Measurements from ENCODE around the gene MAGI2. TPM values are rescaled to one million over a fixed set of nuclear protein-coding genes. Genes with fewer than 3 reads are reported as not detected.

MAGI2 gene
- total RNA-seq, 1 donor from 2014 or later = 0.38 TPM

DNA sequence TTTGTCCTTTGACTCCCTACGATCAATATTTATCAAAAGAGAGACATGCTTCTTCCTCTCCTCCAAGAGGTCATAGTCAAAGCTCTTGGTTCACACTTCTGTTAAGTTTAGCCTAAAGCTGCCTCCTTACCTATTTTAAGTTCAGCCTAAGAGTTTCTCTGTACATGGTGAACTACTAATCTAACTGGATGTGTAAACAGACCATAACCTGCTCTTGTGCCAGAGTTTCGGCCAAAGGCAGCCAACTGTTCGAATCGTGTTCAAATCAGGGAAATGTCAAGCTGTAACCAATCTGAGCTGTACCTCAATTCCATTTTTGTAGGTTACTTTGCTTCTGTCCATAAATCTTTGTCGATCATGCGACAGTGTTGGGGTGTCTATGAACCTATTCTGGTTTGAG, 1240.1 kb downstream of the MAGI2 start:
- intact Hi-C loops (cut with micrococcal nuclease) = no loop called here
- no peaks in the 10 kb centered on the region for H3K9me3 Mint-ChIP-seq
- H3K36me3 Mint-ChIP-seq (ENCODE audit: low read depth) = no peaks in the 10 kb centered on the region
- no peak overlapping the region for H3K4me3 Mint-ChIP-seq
- ChIA-PET POLR2A (no interaction called here), CTCF (no interaction called here)
- TF ChIP-seq, protein P1, sequence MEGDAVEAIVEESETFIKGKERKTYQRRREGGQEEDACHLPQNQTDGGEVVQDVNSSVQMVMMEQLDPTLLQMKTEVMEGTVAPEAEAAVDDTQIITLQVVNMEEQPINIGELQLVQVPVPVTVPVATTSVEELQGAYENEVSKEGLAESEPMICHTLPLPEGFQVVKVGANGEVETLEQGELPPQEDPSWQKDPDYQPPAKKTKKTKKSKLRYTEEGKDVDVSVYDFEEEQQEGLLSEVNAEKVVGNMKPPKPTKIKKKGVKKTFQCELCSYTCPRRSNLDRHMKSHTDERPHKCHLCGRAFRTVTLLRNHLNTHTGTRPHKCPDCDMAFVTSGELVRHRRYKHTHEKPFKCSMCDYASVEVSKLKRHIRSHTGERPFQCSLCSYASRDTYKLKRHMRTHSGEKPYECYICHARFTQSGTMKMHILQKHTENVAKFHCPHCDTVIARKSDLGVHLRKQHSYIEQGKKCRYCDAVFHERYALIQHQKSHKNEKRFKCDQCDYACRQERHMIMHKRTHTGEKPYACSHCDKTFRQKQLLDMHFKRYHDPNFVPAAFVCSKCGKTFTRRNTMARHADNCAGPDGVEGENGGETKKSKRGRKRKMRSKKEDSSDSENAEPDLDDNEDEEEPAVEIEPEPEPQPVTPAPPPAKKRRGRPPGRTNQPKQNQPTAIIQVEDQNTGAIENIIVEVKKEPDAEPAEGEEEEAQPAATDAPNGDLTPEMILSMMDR (IDR thresholded peaks at IDR 0.05) = no peak
- H3K27ac Mint-ChIP-seq = no peak overlapping the region
- DNase-seq (no peak), ATAC-seq (ENCODE audit: low read depth) (no peak)
- peaks cover 2% of the 10 kb centered on the region for H3K27me3 Mint-ChIP-seq
- H3K4me1 Mint-ChIP-seq = no peaks in the 10 kb centered on the region

DNA sequence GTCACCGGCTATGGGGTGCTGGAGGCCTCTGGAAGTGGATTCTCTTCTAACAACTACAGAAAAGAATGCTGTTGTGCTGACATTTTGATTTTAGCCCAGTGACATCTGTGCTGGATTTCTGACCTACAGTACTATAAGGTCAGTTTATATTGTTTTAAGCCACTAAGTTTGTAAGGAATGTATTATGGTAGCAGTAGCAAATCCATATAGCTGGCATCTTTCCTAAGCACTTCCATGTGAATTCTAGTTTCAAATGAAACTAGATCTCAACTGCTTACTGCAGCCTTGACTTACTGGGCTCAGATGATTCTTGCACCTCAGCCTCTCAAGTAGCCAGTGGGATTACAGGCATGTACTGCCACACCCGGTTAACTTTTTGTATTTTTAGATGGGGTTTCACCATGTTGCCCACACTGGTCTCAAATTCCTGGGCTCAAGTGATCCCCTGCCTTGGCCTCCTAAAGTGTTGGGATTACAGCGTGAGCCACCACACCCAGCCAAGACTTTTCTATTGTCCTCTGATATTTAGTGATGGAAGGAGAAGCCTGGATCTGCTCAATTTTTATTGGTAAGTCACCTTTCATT, 1240.9 kb downstream of the MAGI2 start:
- DNase-seq (no peak), ATAC-seq (ENCODE audit: low read depth) (no peak)
- ChIA-PET CTCF (no interaction called here), POLR2A (no interaction called here)
- TF ChIP-seq, protein P1 (IDR thresholded peaks at IDR 0.05) = no peak
- Mint-ChIP-seq H3K27me3 (peaks cover 2% of the 10 kb centered on the region), H3K27ac (no peak overlapping the region), H3K9me3 (no peaks in the 10 kb centered on the region), H3K36me3 (ENCODE audit: low read depth) (no peaks in the 10 kb centered on the region), H3K4me1 (no peaks in the 10 kb centered on the region), H3K4me3 (no peak overlapping the region)
- intact Hi-C loops (cut with micrococcal nuclease) = no loop called here

- H3K36me3 Mint-ChIP-seq (ENCODE audit: low read depth) = no peaks in the 10 kb centered on the region
- ATAC-seq (ENCODE audit: low read depth) (no peak), DNase-seq (no peak)
- intact Hi-C loops (cut with micrococcal nuclease) = no loop called here
- H3K4me1 Mint-ChIP-seq = no peaks in the 10 kb centered on the region
- no peak overlapping the region for H3K4me3 Mint-ChIP-seq
- peaks cover 5% of the 10 kb centered on the region for H3K27me3 Mint-ChIP-seq
- H3K9me3 Mint-ChIP-seq = no peaks in the 10 kb centered on the region
- H3K27ac Mint-ChIP-seq = no peak overlapping the region
- ChIA-PET POLR2A (no interaction called here), CTCF (no interaction called here)
- TF ChIP-seq, protein P1 (IDR thresholded peaks at IDR 0.05) = no peak
Measured at GRCh38 chr7:78207269-78207668, 1246.2 kb downstream of the MAGI2 start.

DNA sequence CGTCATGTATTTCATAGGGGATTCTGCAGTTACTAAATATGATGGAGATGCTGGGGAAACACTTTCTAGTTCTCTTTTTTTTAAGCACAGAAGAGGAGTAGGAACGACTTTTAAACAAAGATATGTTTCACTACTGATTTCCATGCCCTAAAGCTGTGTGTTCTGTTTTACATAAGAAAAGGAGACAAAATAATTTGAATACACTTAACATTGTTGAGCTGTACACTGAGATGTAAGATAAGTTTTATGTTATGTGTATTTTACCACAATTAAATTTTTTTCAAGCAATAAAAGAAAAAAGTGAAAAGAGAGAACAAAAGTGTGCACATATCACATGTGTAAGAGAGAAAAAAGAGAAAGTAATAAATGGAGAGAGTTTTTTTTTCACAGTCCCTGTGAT, 1246.7 kb downstream of the MAGI2 start:
- Mint-ChIP-seq H3K36me3 (ENCODE audit: low read depth) (no peaks in the 10 kb centered on the region), H3K27ac (no peak overlapping the region), H3K27me3 (peaks cover 5% of the 10 kb centered on the region), H3K4me1 (no peaks in the 10 kb centered on the region), H3K4me3 (no peak overlapping the region), H3K9me3 (no peaks in the 10 kb centered on the region)
- DNase-seq (no peak), ATAC-seq (ENCODE audit: low read depth) (no peak)
- CTCF ChIA-PET = no interaction called here
- TF ChIP-seq, protein P1 (IDR thresholded peaks at IDR 0.05) = no peak
- intact Hi-C loops (cut with micrococcal nuclease) = no loop called here
- POLR2A ChIA-PET = no interaction called here

DNA sequence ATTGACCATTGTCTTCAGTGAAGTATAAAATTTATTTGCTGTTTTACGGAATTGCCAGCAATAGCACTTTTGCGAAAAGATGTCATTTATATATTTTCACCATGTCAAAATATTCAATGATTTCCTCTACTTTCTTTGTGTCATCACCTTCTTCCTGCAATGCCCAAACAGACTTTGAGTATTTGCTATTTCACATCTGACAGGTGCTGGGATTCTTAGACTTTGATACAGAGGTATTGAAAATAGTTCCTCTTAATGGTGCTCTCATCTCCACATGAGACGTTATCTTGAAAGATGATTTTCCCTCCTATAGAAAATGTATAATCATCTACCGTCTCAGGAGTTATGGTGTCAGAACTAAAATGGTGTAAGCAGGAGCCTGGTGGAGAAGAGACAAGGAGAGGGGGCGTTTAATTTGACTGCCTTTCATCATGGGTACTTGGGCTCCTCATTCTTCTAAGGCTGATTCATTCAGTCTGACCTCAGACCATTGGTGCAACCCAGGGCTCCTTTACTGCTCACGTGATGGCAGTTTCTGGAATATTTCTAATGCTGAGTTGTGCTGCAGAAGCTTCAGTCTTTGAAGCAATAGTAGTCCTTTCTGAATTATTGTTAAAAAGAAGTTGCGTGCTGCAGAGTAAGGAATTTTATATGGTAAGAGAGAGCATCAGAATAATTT, 1250.3 kb downstream of the MAGI2 start:
- TF ChIP-seq, protein P1 (IDR thresholded peaks at IDR 0.05) = no peak
- ChIA-PET CTCF (no interaction called here), POLR2A (no interaction called here)
- DNase-seq (no peak), ATAC-seq (ENCODE audit: low read depth) (no peak)
- no peaks in the 10 kb centered on the region for H3K36me3 Mint-ChIP-seq (ENCODE audit: low read depth)
- no peaks in the 10 kb centered on the region for H3K4me1 Mint-ChIP-seq
- no peak overlapping the region for H3K27ac Mint-ChIP-seq
- no peak overlapping the region for H3K4me3 Mint-ChIP-seq
- no peaks in the 10 kb centered on the region for H3K9me3 Mint-ChIP-seq
- intact Hi-C loops (cut with micrococcal nuclease) = no loop called here
- H3K27me3 Mint-ChIP-seq = peaks cover 5% of the 10 kb centered on the region

Measured in activated B cell treated with CpG ODN at 0.5 μM for 24 hours (primary cell).